Measurements from ENCODE around the gene SMG6.

DNA sequence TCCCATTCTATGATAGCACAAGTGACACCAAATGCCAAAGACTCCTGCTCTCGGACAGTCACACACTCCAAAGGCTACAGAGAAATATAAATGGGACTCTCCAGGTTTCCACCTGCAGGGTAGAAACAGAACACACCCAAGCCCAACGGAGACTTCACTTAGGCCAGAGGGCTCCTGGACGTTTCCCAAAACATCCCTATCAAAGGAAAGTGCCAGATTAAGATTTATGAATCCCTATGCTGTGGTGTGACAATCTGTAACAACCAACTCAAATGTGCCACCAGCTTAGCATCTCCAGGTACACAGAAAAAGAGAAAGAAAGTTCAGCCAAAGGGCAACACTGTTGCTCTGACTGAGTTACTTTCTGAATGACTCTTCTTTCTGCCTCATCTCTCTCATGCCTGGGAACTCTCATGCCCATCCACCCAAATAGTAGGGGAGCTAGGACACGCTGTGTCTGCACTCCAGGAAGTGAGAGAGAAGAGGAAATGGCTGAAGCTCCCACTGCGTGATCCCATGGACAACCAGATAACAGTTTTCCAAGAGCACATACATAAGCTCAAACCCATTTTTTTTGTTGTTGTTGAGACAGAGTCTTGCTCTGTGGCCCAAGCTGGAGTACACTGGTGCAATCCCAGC lies 49.7 kb downstream of the SMG6 start:
- TF ChIP-seq, protein P1, sequence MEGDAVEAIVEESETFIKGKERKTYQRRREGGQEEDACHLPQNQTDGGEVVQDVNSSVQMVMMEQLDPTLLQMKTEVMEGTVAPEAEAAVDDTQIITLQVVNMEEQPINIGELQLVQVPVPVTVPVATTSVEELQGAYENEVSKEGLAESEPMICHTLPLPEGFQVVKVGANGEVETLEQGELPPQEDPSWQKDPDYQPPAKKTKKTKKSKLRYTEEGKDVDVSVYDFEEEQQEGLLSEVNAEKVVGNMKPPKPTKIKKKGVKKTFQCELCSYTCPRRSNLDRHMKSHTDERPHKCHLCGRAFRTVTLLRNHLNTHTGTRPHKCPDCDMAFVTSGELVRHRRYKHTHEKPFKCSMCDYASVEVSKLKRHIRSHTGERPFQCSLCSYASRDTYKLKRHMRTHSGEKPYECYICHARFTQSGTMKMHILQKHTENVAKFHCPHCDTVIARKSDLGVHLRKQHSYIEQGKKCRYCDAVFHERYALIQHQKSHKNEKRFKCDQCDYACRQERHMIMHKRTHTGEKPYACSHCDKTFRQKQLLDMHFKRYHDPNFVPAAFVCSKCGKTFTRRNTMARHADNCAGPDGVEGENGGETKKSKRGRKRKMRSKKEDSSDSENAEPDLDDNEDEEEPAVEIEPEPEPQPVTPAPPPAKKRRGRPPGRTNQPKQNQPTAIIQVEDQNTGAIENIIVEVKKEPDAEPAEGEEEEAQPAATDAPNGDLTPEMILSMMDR (conservative IDR thresholded peaks at IDR 0.05; ENCODE audit: low read depth, low read length): no peak
- TF ChIP-seq RAD21 (IDR thresholded peaks at IDR 0.05; ENCODE audit: low read length): no peak
- no peak for TF ChIP-seq SMC3 (IDR thresholded peaks at IDR 0.05; ENCODE audit: low read depth, low read length)
- TF ChIP-seq, protein P2, sequence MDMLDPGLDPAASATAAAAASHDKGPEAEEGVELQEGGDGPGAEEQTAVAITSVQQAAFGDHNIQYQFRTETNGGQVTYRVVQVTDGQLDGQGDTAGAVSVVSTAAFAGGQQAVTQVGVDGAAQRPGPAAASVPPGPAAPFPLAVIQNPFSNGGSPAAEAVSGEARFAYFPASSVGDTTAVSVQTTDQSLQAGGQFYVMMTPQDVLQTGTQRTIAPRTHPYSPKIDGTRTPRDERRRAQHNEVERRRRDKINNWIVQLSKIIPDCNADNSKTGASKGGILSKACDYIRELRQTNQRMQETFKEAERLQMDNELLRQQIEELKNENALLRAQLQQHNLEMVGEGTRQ (IDR thresholded peaks at IDR 0.05; ENCODE audit: low read depth, low read length): no peak
- no peak for TF ChIP-seq RCOR1 (IDR thresholded peaks at IDR 0.05; ENCODE audit: insufficient replicate concordance, low read length)
- no peak for TF ChIP-seq POLR2A (IDR thresholded peaks at IDR 0.05; ENCODE audit: low read depth, low read length)
- TF ChIP-seq MXI1 (IDR thresholded peaks at IDR 0.05; ENCODE audit: borderline replicate concordance, low read depth, low read length): no peak
